SU-DHL-6 (cell line): ENCODE results near the gene CCDC88C.

Experiments used
- EZH2phosphoT487 ChIP-seq: fragments of 200-600 bp; sonication (generic), shearing (Covaris generic); conservative IDR thresholded peaks from 2 replicates; pipeline ENCODE4 v1.6.1; 2018; ENCODE audit warnings: mild to moderate bottlenecking, antibody characterized with exemption, low read length, moderate library complexity, mixed read lengths
- TF ChIP-seq, protein P1 (sequence below): fragments of 200-600 bp; sonication (generic); IDR thresholded peaks from one replicate; pipeline ENCODE4 v1.5.1; 2017; ENCODE audit warnings: antibody characterized with exemption, mild to moderate bottlenecking, low read length, moderate library complexity; ENCODE audit not compliant: insufficient read depth, poor library complexity, severe bottlenecking

DNA sequence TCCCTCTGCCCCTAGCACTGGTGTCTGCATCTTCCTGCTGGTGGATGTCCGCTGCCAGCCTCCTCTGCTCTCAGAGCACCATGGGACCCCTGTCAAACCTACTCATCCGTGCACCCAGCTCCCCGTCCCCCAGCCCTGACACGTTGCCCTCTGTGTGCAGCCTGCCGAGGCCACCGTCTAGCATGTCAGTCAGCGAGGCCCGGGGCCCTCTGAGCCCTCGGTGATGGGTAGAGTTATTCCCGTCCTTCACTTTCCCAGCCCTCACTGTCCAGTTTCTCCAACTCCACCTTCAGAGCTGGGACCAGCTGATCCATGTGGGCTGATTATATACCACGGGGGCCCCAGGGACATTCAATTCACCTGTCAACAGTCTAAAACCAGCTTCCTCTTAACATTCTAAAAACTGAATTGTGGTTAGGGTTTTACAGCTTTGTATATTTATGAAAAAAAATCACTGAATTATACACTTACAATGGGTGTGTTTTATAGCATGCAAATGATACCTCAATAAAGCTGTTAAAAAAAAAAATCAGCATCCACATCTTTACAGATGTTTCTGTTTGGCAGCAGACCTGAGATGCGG lies 61.3 kb downstream of the CCDC88C start:
- TF ChIP-seq, protein P1, sequence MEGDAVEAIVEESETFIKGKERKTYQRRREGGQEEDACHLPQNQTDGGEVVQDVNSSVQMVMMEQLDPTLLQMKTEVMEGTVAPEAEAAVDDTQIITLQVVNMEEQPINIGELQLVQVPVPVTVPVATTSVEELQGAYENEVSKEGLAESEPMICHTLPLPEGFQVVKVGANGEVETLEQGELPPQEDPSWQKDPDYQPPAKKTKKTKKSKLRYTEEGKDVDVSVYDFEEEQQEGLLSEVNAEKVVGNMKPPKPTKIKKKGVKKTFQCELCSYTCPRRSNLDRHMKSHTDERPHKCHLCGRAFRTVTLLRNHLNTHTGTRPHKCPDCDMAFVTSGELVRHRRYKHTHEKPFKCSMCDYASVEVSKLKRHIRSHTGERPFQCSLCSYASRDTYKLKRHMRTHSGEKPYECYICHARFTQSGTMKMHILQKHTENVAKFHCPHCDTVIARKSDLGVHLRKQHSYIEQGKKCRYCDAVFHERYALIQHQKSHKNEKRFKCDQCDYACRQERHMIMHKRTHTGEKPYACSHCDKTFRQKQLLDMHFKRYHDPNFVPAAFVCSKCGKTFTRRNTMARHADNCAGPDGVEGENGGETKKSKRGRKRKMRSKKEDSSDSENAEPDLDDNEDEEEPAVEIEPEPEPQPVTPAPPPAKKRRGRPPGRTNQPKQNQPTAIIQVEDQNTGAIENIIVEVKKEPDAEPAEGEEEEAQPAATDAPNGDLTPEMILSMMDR = no peak
- no peak for TF ChIP-seq EZH2phosphoT487
